Measurements from ENCODE around the gene ZNF780B.

The ZNF780B gene

DNA sequence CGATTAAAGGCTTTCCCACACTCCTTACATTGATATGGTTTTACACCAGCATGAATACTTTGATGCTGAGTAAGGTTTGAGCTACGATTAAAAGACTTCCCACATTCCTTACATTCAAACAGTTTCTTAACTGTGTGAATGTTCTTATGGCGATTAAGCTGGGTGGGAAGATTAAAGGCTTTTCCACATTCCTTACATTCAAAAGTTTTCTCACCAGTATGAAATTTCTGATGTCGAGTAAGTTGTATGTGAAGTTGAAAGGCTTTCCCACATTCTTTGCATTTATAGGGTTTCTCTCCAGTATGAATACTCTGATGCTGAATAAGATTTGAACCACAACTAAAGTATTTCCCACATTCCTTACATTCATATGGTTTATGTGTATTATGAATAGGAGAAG, 20.0 kb downstream of the ZNF780B start:
- no peak for DNase-seq

DNA sequence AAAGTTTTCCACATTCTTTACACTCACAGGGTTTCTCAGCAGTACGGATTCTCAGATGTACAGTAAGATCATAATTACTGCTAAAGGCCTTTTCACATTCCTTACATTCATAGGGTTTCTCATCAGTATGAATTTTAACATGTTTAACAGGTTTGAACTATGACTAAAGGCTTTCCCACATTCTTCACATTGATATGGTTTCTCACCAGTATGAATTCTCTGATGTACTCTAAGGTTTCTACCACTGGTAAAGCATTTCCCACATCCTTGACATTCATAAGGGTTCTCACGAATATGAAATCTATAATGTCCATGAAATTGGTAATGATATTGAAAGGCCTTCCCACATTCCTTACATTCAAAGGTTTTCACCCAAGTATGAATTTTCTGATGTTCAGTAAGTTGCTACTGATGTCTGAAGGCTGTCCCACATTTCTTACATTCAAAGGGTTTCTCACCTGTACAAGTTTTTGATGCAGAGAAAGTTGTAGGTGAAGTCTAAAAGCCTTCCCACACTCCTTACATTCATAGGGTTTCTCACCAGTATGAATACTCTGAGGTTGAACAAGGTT, 22.0 kb downstream of the ZNF780B start:
- no peak for DNase-seq

DNA sequence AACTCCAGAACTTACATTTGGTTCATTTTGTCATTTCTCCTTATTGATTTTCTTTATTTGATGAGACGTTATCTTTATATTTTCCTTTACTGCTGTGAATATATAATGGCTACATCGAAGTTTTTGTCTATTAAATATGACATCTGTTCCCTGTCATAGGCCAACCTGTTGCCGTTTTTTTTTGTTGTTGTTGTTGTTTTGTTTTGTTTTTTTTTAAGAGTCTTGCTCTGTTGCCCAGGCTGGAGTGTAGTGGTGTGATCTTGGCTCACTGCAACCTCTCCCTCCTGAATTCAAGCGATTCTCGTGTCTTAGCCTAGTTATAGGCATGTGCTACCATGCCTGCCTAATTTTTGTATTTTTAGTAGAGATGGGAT, 29.4 kb downstream of the ZNF780B start:
- DNase-seq, result no peak

DNA sequence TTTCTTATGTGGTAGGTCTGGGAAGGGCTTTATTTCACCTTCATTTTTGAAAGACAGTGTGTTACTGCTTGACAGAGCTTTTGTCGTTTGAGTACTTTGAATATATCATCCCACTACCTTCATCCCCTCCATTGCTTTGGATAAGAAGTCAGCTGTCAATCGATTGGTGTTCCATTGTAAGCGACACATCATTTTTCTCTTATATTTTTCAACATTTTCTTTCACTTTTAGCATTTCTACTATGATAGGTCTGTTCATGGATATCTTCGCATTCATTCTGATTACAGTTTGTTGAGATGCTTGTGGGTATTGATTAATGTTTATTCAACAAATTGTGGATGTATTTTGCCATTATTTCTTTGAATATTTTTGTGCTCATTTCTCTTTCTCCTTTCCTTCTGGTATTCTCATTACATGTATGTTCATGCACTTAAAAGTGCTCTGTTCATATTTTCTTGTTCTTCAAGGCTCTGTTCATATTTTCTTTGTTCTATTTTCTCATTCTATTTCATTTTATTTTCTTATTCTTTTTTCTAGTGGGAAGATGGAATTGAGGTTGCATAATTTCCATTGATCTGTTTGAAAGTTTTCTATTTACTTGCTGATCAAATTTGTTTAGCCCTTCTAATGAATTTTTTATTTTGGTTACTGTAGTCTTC, 30.0 kb downstream of the ZNF780B start:
- no peak for DNase-seq

DNA sequence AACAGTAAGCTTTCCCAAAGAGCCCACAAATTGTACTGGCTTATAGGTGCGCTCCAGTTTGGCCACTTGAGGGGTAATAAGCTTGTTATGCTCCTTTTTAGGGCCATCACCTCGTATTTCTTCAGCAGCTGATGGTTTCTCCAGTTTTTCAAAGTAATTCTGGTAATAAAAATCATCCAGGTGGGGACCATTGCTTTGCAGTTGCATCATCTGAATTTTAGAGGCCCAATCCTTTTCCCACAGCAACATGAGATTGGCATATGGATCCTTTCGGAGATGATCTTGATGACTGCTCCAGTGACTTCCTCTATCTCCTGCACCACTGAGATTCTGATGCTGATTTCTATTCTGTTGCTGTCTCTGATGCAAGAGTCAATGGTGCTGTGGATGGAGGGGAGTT, 32.1 kb downstream of the ZNF780B start:
- no peak for DNase-seq

DNA sequence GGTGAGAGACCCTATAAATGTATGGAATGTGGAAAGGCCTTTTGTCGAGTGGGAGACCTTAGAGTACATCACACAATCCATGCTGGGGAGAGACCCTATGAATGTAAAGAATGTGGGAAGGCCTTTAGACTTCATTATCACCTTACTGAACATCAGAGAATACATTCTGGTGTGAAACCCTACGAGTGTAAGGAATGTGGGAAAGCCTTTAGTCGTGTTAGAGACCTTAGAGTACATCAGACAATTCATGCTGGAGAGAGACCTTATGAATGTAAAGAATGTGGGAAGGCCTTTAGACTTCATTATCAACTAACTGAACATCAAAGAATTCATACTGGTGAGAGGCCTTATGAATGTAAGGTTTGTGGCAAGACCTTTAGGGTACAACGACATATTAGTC, 42.0 kb downstream of the ZNF780B start:
- DNase-seq, result no peak

DNA sequence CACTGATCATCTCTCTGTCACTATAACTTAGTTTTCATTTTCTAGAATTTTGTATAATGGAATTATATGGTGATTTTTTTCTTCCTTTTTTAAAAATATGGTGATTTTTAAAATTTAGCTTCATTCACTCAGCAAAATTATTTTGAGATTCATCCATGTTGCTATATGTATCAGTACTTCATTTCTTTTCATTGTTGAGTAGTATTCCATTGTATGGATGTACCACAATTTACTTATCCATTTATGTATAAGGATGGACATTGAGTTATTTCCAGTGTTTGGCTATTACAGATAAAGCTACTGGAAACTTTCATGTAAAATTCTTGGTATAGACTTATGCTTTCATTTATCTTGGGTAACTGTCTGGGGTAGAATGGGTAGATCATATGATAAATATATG, 46.4 kb downstream of the ZNF780B start:
- no peak for DNase-seq

DNA sequence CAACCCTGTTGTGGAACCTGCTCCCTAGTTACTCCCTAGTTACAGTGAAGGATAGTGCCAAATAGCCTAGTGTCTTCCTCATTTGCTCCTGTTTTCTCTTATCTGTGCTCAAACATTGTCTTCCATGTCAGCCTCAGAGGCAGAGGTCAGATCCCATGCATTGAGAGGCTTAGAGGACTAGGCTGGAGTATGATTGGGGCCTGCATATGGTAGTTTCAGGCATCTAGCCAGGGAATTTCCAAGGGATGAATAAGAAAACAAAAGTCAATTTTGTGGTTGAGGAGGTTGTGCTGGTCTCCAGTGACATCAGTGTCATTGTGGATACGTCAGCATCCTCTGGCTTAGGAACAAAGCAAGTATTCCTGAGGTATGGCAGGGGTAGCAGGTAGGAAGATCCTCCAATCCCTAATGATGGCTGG, 49.7 kb downstream of the ZNF780B start:
- no peak for DNase-seq

DNA sequence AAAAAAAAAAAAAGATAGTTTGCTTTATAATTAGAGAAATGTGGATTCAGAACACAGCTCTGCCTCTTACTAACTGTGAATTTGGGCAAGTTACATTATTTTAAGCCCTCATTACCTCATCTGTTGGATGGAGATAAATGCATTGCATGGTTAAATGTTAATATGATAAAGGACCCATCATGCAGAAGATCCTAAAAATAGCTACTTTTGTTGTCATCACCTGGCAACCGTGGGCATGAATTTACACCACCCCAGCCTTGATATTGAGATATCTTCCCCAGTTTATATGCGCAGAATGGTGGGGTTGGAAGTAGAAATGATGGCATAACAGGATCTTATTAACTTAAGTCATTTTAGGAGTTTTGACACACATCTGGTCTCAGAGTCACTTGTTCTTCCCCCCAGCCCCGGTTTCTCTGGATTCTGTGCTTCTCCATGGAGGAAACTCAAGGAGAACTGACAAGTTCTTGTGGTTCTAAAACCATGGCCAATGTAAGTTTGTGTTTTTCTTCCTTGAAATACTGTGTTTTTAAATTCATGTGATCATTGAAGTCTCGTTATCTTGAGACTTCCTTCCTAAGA, 50.2 kb downstream of the ZNF780B start:
- no peak for DNase-seq

DNA sequence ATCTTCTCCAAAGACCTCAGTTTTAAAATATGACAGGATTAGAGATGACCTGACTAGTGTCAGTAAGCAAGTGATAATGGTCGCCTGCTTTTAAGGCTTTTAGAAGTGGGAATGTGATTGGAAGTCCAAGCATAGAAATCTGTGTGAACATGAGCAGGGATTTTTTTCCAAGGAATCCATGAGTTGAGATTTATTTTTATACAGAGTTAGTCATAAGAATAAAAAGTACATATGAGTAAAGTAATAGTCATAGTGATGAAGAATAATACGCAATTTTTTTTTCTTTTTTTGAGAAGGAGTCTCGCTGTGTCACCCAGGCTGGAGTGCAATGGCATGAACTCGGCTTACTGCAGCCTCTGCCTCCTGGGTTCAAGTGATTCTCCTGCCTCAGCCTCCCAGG, 57.5 kb downstream of the ZNF780B start:
- no peak for DNase-seq

DNA sequence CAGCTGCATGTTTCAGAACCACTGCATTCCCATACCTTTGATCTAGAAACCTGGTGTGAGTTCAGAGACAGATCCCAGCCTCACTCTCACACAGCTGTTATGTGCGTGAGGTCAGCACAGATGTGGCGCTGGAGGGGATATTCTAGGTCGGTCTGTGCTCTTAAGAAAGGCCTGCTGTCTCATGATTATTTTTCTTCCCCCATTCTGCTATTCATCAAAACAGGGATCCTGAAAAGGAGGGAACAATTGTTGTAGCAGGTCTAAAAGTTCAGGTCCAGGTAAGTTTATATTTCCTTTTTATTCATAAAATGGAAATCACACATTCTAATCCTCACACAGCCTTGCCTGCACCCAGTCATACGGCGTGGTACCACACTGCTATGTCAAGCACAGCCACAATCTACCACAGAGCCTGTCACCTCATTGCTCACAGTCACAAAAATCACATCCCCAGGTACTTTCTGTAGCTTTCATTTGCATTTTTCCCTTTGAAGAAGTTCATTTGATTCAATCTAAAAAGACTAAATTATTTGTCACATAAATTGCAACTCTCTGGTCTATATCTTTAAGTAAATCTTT, 58.3 kb downstream of the ZNF780B start:
- DNase-seq, result no peak

DNA sequence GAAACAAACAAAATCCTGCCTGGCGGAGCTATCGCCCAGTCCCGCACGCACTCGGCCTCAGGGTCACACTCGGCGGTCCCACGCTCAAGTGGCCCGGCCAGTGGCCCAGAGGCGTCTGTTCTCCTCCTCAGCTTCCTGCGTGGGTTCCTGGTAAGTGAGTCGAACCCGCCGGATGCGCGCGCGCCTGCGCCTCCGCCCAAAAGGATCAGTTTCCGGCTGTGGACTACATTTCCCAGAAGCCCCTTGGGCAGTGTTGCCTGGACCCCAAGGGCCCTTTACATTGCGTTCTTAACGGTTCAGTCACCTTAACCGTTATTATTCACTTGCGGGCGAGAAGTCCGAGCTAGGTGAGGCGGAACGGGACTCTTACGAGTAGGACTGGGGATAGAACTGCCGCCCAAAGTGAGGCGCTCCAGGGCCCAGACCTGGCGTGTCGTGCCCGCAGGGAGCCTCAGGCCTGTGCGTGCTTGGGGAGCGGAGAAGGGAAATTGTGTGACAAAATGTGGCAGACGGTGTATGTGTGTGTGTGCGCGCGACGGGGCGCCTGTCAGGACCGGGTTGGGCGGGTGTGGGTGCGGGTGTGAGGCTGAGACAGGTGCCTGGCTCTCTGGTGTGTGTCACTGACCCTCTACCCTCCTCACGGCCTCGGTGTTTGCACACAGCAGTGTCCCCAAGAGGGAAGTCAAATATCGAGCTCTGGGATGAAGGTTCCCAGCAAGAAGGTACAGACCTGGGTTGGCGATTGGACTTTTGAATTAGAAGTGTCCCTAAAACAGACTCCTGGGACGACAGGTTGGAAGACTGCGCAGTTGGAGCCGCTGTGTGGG, 59.0 kb downstream of the ZNF780B start, which contains the start of gene ZNF546:
Gene ZNF546, plus strand, starts transcription at position 250 of the 827 bp plus-strand sequence. CDS start 1,267 bp downstream, outside the sequence.
- DNase-seq, result peak; percentile 72 to 88

DNA sequence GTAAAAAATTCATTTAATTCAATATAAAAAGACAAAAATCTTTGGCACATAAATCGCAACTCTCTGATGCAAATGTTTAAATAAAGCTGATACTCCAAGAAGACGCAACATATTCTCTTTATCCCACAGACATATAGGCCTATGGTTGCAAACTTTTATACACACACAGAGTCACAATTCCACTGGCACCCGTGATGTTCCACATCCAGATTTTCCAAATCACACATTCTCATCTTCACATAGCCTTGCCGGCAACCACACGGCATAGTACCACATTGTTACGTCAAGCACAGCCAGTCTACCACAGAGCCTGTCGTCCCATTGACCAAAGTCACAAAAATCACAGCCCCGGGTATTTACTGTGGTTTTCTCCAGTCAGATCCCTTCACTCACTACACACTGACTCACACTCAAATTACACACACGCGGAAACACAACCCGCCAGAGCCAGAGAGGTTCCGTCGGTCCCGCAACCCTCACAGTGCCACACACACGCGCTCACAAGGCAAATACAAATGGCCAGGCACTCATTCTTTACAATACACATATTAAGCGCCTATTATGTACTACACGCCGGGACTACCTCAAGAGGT, 59.7 kb downstream of the ZNF780B start:
- DNase-seq, result no peak

DNA sequence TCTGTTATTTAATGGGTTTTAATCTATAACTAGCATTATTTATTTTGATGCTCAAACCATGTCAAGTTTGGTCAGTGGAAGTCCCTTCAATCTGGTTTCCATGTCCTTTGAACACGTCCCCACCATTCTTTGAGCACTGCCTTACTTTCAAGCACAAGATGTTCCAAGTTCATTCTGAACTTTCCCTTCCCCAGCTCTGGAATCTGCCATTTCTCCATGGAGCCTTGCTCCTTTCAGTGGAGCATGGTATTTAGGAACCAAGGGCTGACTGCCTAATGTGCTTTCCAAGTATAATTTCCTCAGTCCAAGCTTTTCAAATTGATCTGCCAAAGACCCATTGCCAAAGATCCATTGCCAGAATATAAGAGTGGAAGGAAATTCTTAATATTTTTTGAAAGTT, 60.2 kb downstream of the ZNF780B start:
- no peak for DNase-seq

DNA sequence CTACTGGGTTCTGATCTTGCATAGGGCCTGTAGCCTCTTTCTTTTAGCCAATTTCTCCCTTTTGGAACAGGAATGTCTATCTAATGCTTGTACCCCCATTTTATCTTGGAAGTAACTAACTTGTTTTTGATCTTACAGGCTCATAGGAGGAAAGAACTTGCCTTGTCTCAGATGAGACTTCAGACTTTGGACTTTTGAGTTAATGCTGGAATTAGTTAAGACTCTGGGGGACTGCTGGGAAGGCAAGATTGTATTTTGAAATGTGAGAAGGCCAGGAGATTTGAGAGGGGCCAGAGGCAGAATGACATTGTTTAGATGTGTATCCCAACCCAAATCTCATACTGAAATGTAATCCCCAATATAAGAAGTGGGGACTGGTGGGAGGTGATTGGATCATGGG, 61.7 kb downstream of the ZNF780B start:
- no peak for DNase-seq

DNA sequence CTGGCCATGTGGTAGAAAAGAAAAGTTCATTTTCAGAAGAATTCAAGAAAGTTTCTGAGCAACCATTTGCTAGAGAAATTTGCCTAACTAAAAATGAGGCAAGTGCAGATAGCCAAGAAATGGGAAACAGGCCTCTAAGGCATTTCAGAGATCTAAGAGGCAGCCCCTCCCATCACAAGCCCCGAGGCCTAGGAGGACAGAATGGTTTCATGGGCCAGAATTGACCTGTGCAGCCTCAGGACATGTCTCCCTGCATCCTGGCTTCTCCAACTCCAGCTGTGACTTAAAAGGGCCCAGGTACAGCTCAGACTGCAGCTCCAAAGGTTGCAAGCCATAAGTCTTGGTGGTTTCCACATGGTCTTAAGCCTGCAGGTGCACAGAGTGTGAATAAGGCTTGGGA, 62.4 kb downstream of the ZNF780B start:
- DNase-seq, result no peak

DNA sequence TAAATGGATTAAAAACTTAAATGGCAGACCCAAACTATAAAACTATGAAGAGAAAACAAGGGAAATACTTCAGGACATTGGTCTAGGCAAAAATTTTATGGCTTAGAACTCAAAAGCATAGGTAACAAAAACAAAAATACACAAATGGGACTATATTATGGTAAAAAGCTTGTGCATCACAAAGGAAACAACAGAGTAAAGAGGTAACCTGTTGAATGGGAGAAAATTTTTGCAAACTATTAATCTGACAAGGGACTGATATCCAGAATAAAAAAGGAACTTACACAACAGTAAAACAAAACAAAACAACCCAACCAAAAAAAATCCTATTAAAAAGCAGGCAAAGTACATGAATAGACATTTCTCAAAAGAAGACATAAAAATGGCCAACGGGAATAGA, 68.4 kb downstream of the ZNF780B start:
- DNase-seq, result no peak

DNA sequence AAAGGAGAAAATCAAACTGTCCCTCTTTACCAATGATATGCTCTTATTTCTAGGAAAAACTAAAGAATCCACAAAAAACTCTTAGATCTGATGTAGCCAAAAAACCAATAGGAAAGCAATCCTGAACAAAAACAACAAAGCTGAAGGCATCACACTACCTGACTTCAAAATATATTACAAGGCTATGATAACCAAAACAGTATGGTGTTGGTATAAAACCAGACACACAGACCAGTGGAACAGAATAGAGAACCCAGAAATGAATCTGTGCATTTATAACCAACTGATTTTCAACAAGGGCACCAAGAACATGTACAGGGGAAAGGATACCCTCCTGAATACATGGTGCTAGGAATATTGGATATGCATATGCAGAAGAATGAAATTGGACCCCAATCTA, 68.9 kb downstream of the ZNF780B start:
- DNase-seq, result no peak

DNA sequence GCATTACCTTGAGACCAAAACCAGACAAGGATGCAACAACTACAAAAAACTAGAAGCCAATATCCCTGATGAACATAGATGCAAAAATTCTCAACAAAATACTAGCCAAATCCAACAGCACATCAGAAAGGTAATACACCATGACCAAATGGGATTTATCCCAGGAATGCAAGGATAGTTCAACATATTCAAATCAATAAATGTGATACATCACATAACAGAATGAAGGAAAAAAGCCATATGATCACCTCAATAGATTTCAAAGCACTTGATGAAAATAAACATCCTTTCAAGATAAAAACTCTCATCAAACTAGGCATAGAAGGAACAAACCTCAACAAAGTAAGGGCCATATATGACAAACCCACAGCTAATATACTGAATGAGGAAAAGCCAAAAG, 69.4 kb downstream of the ZNF780B start:
- DNase-seq, result no peak

DNA sequence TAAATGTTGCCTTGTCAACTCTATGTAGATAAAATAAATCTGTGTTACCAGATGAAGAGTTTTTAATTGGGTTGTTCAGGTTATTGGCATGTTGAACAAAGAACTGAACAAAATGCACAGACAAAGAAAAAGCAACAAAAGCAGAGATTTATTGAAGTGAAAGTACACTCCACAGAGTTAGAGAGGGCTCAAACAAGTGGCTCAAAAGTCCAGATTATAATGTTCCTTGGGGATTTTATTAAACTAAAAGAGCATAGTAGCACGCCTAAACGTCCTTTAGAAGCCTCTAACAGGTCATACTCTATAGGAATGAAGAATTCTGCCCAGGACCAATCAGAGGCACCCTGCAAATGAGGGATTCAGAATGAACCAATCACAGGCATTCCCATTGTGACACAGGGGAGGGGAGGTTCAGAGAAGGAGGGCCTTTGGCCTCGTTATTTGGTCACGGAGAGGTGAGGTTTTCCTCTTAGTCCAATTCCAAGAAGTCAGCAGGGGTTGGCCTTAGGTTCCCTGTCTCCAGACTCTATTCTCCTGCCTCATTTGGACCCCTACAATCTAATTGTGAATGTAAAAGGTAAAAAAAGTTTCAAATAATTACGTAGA, 72.2 kb downstream of the ZNF780B start:
- no peak for DNase-seq

DNA sequence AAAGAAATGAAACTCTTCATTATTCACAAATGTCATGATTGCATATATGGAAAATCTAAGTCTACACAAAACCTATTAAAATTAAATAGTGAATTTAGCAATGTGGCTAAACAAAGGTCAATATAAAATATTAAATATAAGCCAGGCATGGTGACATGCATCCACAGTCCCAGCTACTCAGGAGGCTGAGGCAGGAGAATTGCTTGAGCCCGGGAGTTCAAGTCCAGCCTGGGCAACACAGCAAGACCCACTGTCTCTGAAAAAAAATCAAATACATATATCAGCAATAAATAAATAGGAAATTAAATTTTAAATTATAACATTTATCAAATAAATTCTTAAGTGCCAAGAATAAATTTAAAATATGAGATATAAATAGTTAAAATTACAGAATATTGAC, 73.1 kb downstream of the ZNF780B start:
- DNase-seq, result no peak

Measured in NCI-H187 (cell line).